HG03025 (cell line): ENCODE results near the gene MUC4.

Experiments used
- ATAC-seq: cut with Tn5 transposase; IDR thresholded peaks from one replicate; pipeline ENCODE4 v1.9.1; 2021; ENCODE audit warnings: mild to moderate bottlenecking, moderate library complexity; ENCODE audit not compliant: unreplicated experiment, low FRiP score

Gene MUC4

GRCh38 chr3:195811756-195812155 lies at the start of gene MUC4:
Gene MUC4 (minus strand): TSS chr3:195811929. CDS start chr3:195811817, 112 bp downstream.
- no peak for ATAC-seq

GRCh38 chr3:195860456-195860855 lies 48.7 kb upstream of the MUC4 start:
- ATAC-seq, result no peak

DNA sequence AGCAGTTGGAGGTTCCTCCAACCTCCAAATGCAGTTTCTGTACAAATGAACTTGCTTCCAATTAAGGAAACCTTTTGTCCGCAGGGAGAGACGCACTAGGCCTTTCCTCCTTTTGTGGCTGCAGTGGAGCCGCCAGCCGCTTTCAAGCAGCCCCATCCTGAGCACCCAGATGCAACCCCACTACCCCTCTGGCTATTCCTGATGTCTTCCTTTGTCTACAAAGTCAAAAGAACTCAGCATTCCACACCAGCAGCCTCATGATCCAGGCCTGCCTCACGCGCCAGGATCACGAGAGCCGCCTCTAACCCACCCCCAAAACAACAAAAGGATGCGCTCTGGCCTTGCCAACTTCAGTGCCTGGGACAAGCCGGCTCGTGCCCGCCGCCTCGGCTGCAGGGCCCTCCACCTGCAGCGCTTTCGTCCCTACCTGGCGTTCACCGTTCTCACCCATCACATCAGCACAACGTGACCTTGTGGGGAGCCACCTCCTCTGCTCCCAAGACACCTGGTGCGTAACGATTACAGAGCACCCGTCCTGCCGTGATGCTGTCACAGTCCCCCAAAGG lies 48.2 kb upstream of the MUC4 start:
- no peak for ATAC-seq

DNA sequence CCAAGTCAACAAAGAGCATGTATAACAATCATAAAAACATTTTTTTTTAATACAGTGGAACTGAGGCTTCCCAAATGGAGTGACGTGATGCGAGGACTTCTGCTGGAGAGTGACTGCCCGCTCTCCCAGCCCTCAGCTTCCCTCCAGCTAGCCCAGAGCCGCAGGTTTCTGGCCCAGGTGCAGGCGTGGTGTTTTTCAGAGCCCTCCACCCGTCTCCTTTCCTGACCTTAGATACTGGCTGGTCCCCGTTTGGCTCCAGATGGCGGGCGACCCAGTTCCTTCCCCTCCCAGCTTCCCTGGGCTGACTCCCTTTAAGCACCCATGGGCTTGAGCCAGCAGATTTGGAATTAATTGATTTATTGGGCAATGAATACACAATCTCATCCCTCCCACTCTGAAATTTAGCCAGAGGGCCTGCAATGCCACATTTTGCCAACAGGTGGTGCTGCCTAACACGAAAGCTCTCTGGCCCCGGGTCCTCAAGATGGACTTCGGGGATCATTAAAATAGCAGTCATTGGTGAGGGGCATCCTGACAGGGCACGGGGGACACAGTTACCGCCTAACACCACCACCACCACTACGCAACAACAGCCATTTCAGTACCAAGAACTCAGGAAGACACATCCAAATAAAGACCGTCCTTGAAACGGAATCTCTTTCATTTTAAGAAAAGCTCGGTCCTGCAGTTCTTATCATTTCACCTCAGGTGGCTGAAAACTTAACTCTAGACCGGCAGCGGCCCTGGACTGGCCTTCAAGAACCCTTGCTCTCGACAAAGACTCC lies 47.5 kb upstream of the MUC4 start:
- ATAC-seq, result no peak

DNA sequence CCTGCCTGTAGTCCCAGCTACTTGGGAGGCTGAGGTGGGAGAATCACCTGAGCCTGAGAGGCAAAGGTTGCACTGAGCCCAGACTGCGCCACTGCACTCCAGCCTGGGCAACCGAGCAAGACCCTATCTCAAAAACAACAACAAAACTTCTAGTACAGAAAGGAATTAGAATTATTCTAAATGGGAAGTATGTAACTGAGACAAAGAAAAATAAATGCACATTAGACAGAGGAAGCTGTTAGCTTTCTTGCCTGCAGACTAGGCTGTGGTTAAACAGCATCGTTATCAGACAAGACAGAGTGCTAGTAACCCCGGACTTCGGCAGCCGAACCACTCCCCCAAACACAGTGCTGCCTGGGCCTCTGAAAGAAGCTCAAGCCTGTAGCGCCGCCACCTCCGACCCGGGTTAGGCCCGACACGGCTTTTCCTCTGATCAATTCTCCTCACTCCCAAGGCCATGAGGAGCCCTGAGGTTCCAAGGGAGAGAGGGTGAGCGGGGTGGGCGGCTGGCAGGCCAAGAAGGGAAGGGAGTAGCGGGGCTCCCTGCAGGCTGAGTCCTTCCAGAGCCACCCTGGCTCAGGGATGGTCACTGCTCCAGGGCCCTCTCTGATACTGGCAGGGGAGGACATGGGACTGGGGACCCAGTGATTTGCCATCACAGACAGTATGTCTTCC lies 44.8 kb upstream of the MUC4 start:
- no peak for ATAC-seq

DNA sequence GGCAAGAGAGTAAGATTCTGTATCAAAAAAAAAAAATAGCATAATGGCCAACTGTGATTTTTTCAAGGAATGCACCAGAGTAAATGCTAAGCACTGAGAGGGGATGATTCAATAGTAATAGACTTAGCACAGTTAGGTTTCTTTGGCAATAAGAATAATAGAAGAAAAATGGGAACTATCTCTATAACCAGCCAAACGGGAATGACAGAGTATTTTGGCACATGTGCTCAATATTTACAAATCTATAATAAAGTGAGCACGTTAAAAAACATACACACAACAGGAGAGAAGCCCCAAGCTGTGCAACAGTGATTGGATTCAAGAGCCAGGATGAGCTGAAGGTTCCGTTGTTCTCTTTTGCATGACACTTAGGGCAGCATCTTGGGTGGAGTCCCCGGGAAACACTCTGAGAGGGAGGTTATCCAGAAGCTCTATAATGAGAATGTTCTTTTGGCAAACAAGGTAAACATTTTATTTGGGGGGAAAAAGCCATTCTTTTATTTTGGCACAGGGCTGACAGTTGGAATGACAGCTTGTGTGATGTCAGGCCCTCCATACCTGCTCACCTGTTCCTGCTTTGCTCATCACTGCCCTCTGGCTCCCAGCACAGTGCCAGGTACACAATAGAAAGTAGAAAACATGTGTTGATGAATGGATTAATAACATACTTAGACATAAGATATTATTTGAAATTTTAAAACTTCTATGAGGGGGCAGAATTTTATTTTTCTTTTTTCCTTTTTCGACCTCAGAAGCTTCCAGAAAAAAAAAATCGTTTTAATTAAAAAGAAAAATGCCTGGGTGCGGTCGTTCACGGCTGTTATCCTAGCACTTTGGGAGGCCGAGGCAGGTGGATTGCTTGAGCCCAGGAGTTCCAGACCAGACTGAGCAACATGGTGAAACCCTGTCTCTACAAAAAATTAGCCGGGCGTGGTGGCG lies 44.0 kb upstream of the MUC4 start:
- ATAC-seq, result no peak

- ATAC-seq, result no peak
Observed at GRCh38 chr3:195854628-195855294, 43.0 kb upstream of the MUC4 start.

DNA sequence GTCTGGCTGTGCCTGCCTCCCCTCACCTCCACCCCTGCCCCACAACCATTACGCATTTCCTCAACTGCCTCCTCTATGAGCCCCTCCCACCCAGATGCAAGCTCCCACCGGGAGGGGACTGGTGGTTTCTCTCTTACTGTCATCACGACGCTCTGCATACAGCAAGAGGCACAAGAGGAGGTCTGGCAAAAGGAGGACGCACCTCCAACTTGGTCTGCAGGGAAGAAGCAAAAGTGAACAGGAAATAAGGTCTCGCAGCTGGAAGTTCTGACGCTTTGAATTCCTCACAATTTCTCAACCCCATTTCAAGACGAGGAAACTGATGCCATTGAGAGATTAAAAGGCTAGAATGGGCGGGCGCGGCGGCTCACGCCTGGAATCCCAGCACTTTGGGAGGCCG lies 42.3 kb upstream of the MUC4 start:
- ATAC-seq, result no peak

DNA sequence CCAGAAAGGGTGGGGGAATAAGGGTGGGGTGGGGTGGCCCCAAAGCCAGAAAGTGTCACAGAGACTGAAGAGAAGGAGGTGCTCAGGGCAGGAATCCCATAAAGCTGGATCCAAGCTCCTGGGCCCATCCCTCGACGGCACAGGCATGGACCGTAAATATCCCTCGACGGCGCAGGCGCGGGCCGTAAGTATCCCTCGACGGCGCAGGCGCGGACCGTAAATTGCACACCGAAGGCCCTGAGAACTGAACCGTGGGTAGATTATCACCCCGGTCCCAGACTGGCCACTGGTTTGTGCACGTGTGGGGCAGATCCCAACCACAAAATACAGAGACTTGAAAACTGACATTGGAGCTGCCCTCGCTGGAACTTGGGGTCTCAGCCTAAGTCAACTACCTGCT lies 41.3 kb upstream of the MUC4 start:
- no peak for ATAC-seq

- peak; percentile 87 for ATAC-seq
Observed at GRCh38 chr3:195850857-195851543, 39.3 kb upstream of the MUC4 start.

- ATAC-seq, result no peak
Observed at GRCh38 chr3:195849322-195850074, 37.8 kb upstream of the MUC4 start.

- no peak for ATAC-seq
Observed at GRCh38 chr3:195847055-195847950, 35.6 kb upstream of the MUC4 start.

DNA sequence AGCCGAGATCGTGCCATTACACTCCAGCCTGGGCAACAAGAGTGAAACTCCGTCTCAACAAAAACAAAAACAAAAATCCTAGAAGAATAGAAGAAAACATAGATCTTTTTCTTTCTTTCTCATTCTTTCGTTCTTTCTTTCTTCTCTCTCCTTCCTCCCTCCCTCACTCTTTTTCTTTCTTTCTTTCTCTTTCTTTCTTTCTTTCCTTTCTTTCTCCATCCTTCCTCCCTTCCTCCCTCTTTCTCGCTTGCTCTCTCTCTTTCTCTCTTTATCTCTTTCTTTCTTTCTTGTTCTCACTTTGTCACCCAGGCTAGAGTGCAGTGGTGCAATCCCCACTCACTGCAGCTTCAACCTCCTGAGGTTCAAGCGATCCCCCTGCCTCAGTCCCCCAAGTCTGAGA lies 33.8 kb upstream of the MUC4 start:
- ATAC-seq, result no peak

DNA sequence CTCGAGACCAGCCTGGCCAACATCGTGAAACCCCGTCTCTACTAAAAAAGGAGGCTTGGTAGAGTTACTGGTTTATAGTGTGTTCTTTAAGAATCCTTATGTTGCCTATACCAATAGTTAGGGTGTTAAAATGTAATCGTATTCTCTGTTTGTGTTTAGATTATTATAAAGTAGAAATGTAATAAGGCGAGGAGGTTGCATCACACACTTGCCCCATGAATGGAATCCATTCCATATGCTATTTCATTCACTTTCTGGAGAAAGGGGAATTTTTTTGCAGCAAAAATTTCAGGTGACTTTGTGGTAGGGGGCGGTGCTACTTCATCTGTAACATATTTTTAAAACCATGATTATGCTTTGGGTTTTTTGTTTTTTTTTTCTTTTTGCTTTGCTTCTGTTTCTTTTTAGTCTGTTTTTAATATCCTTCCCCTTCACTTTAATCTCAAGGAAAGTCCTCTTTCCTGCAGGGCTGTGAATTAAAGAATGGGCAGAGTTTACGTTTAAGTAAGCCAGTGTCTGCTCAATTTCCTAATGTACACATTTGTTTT lies 33.0 kb upstream of the MUC4 start:
- no peak for ATAC-seq

DNA sequence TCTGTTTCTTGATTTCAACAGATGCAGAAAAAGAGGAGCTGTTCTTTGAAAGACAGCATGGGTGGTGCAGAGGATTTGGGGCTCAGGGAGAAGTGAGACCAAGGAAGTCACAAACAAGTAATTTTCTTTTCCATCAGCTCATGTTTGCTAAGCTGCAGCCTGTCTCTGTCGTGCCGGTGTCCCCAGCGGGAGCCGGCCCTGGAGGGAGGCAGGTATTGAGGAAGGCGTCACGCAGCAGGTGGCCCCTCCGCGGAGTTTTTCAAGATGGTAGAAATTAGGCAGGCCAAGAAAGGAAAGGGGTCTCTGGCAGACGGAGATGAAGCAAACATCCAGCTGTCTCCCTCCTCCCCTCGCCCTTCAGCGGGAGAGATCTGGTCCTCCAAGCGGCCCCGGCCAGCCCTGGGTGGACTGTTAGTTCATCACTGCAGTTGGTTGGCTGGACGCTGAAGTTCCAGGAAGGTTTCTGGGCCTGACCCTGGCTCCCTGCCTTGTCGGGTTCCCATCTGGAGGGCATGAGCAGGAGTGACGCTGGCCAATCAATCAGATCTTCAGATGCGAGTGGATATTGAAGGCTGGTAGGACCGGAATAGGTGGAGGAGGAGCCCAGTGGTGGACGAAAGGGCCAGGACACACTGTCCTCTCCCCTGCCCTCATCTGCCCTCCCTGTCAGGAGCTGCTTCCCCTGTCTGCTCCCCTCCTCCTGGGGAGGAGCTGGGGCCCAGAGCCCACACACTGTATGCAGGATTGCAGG lies 27.7 kb upstream of the MUC4 start:
- no peak for ATAC-seq

GRCh38 chr3:195838714-195839113 lies 27.0 kb upstream of the MUC4 start:
- ATAC-seq, result no peak
